ENCODE measurements around the gene VAV2.

DNA sequence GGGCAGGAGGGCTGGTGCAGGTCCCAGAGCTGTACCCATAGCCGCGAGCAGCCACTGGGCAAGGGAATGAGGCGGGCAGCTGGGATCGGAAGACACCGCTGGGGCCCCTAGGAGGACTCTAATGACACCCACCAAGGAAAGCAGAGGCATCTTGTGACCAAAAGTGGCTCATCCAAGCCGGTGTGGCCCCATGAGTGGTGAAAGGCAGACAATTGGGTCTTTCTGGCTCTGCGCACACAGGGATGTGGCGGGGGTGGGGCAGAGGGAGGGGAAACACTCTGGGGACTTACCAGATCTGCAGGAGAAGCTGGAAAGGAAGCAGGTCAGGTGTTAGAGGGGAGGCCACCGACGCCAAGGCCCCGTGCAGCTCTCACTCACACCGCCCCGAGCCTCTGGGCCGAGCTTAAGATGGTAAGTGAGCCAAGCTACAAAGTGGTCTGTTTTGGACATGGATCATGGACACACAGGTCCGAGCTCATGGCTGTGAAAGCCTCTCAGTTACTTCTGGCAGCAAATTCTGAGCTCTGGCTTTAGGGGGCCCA lies 211.6 kb downstream of the VAV2 start:
- TF ChIP-seq, protein P1, sequence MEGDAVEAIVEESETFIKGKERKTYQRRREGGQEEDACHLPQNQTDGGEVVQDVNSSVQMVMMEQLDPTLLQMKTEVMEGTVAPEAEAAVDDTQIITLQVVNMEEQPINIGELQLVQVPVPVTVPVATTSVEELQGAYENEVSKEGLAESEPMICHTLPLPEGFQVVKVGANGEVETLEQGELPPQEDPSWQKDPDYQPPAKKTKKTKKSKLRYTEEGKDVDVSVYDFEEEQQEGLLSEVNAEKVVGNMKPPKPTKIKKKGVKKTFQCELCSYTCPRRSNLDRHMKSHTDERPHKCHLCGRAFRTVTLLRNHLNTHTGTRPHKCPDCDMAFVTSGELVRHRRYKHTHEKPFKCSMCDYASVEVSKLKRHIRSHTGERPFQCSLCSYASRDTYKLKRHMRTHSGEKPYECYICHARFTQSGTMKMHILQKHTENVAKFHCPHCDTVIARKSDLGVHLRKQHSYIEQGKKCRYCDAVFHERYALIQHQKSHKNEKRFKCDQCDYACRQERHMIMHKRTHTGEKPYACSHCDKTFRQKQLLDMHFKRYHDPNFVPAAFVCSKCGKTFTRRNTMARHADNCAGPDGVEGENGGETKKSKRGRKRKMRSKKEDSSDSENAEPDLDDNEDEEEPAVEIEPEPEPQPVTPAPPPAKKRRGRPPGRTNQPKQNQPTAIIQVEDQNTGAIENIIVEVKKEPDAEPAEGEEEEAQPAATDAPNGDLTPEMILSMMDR (IDR thresholded peaks at IDR 0.05), result no peak
- TF ChIP-seq POLR2A (IDR thresholded peaks at IDR 0.05), result no peak
